Parathyroid adenoma (tissue), 2 donors: Measurements from ENCODE around the gene TCIRG1.

Experiments used
- H2AFZ ChIP-seq: fragments of 300-600 bp; sonication (generic); one replicate; pipeline ENCODE4 v1.7.0; 2017; ENCODE audit warnings: antibody characterized with exemption, mild to moderate bottlenecking
- H3K27ac ChIP-seq: fragments of 300-600 bp; sonication (generic); one replicate; pipeline ENCODE4 v1.7.0; 2017
- H3K27me3 ChIP-seq: fragments of 300-600 bp; sonication (generic); one replicate; pipeline ENCODE4 v1.7.0; 2017; ENCODE audit warnings: low read length; ENCODE audit not compliant: control insufficient read depth, insufficient read depth
- H3K36me3 ChIP-seq: fragments of 300-600 bp; sonication (generic); one replicate; pipeline ENCODE4 v1.7.0; 2017; ENCODE audit warnings: low read length; ENCODE audit not compliant: control insufficient read depth, insufficient read depth
- H3K4me1 ChIP-seq: fragments of 300-600 bp; sonication (generic); one replicate; pipeline ENCODE4 v1.7.0; 2017; ENCODE audit warnings: control low read depth
- H3K4me2 ChIP-seq: fragments of 300-600 bp; sonication (generic); one replicate; pipeline ENCODE4 v1.7.0; 2017; ENCODE audit warnings: low read length
- H3K4me3 ChIP-seq: fragments of 300-600 bp; sonication (generic); one replicate; pipeline ENCODE4 v1.7.0; 2017; ENCODE audit warnings: low read depth, low read length
- H3K79me2 ChIP-seq: fragments of 300-600 bp; sonication (generic); one replicate; pipeline ENCODE4 v1.7.0; 2017; ENCODE audit warnings: control low read depth
- H3K9ac ChIP-seq: fragments of 300-600 bp; sonication (generic); one replicate; pipeline ENCODE4 v1.7.0; 2017; ENCODE audit warnings: mild to moderate bottlenecking
- H3K9me3 ChIP-seq: fragments of 300-600 bp; sonication (generic); one replicate; pipeline ENCODE4 v1.7.0; 2017; ENCODE audit warnings: low read length; ENCODE audit not compliant: control insufficient read depth
- TF ChIP-seq, protein P1 (sequence below): fragments of 300-600 bp; sonication (generic); IDR thresholded peaks from one replicate; pipeline ENCODE4 v1.7.0; 2017; ENCODE audit warnings: antibody characterized with exemption, mild to moderate bottlenecking
- donor health status: primary hyperparathyroidism.

TCIRG1 gene

DNA sequence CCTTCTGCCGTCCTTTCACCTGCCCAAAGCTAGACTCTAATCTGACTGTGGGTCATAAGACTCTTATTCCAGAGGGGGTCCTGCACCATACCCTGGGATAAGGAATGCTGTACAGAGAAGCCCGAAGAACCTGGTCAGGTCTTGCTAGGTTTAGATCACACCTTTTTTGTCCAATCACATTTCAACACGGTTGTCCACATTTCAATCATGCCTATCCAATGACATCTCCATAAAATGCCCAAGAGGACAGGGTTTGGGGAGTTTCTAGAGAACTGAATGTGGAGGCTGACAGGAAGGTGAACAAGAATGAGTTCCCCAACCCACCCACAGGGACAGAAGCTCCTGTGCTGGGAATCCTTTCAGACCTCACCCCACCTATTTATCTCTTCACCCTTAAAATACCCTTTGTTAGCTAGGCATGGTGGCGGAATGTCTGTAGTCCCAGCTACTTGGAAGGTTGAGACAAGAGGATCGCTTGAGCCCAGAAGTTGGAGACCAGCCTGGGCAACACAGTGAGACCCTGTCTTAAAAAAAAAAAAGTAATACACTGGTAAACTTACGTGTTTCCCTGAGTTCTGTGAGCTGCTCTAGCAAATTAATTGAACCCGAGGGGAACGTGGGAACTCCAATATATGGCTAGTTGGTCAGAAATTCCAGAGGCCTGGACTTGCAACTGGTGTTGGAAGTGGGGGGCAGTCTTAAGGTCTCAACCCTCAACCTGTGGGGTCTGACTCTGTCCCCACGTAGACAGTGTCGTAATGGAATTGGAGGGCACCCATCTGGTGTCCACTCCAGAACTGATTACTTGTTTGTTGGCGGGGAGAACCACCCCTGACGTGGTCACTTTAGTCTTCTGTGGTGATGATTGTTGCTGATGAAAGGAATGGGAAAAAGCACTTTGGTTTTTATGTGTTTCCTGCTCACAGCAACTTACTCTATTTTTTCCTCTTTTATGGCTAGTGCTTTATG, 17.8 kb downstream of the TCIRG1 start:
- Histone ChIP-seq H3K9me3 (no peaks in the 10 kb centered on the region), H3K4me2 (no peak overlapping the region), H3K27me3 (no peaks in the 10 kb centered on the region), H3K4me1 (no peaks in the 10 kb centered on the region), H3K9ac (no peak overlapping the region), H2AFZ (no peak overlapping the region), H3K36me3 (no peaks in the 10 kb centered on the region), H3K27ac (no peak overlapping the region), H3K4me3 (no peak overlapping the region), H3K79me2 (no peaks in the 10 kb centered on the region)
- TF ChIP-seq, protein P1, sequence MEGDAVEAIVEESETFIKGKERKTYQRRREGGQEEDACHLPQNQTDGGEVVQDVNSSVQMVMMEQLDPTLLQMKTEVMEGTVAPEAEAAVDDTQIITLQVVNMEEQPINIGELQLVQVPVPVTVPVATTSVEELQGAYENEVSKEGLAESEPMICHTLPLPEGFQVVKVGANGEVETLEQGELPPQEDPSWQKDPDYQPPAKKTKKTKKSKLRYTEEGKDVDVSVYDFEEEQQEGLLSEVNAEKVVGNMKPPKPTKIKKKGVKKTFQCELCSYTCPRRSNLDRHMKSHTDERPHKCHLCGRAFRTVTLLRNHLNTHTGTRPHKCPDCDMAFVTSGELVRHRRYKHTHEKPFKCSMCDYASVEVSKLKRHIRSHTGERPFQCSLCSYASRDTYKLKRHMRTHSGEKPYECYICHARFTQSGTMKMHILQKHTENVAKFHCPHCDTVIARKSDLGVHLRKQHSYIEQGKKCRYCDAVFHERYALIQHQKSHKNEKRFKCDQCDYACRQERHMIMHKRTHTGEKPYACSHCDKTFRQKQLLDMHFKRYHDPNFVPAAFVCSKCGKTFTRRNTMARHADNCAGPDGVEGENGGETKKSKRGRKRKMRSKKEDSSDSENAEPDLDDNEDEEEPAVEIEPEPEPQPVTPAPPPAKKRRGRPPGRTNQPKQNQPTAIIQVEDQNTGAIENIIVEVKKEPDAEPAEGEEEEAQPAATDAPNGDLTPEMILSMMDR: no peak

DNA sequence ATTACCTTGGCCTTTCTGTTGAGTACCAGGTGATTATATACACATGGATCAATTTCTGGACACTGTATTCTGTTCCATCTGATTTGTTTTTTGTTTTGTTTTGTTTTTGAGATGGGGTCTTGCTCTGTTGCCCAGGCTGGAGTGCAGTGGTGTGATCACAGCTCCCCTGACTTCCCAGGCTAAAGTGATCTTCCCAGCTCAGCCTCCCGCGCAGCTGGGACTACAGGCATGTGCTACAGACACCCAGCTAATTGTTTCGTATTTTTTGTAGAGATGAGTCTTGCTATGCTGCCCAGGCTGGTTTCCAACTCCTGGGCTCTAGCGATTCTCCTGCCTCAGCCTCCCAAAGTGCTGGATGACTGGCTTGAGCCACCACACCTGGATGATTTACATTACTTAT, 19.0 kb downstream of the TCIRG1 start:
- Histone ChIP-seq H3K79me2 (no peaks in the 10 kb centered on the region), H2AFZ (no peak overlapping the region), H3K27ac (no peak overlapping the region), H3K4me2 (no peak overlapping the region), H3K9me3 (no peaks in the 10 kb centered on the region), H3K4me3 (no peak overlapping the region), H3K4me1 (no peaks in the 10 kb centered on the region), H3K36me3 (no peaks in the 10 kb centered on the region), H3K27me3 (no peaks in the 10 kb centered on the region), H3K9ac (no peak overlapping the region)
- TF ChIP-seq, protein P1: no peak

DNA sequence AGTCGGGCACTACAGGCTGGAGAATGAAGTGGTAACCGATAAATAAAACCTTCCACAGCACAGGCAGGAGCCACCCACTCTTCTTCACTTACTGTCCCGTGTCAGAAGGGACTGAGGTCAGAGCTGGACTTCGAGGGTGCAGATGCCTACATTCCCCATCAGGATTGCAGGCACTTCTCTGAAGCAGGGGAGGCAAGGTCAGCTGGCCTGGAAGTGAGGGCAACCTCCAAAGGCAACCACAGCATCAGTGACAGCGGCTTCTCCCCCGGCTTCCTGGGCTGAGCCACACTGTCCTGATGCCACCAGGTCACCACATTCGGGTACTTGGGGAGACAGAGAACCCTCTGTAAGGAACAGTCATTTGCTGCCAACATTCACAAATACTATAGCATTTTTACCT, 22.7 kb downstream of the TCIRG1 start:
- TF ChIP-seq, protein P1: no peak
- no peaks in the 10 kb centered on the region for H3K36me3 ChIP-seq
- no peaks in the 10 kb centered on the region for H3K9me3 ChIP-seq
- H3K27me3 ChIP-seq: no peaks in the 10 kb centered on the region
- no peak overlapping the region for H2AFZ ChIP-seq
- H3K9ac ChIP-seq: no peak overlapping the region
- H3K27ac ChIP-seq: no peak overlapping the region
- H3K4me2 ChIP-seq: no peak overlapping the region
- no peaks in the 10 kb centered on the region for H3K79me2 ChIP-seq
- no peaks in the 10 kb centered on the region for H3K4me1 ChIP-seq
- H3K4me3 ChIP-seq: no peak overlapping the region

DNA sequence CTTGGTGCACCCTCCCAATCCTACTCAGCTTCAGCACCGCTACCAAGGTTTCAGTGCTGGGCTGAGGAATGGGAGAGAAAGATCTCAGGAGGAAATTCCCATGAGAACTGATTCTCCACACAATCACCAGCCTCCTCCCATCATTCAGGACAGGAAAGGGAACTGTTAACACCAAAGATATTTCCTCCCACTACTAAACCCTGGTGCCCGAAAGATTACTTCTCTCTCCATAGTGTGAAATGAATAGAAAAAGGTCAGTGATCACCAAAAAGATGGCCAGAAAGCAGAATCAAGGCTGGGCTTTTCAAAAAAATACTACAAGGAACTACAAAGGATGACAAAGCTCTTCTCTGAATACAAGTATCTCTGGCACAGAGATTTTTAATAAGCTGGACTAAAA, 26.1 kb downstream of the TCIRG1 start:
- Histone ChIP-seq H3K4me2 (no peak overlapping the region), H3K36me3 (no peaks in the 10 kb centered on the region), H2AFZ (no peak overlapping the region), H3K9me3 (no peaks in the 10 kb centered on the region), H3K9ac (no peak overlapping the region), H3K27ac (no peak overlapping the region), H3K27me3 (no peaks in the 10 kb centered on the region), H3K4me1 (no peaks in the 10 kb centered on the region), H3K4me3 (no peak overlapping the region), H3K79me2 (no peaks in the 10 kb centered on the region)
- TF ChIP-seq, protein P1: no peak

DNA sequence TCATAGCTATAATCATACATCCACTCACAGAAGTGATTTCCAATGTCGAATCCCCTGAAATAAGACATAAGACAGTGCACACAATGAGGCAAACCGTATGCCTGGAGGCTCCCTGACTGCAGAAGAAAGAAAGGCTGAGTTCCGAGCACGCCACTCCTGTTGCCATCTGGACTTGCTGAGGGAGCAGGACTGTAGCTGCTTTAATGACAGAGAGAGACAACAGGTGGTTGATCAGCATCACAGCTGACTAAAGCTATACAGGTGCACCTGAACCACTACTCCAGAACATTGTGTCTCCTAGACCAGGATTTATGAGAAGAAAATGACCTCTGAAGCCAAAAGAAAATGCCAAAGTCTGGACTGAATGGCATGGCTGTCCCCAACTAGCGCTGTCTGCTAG, 27.0 kb downstream of the TCIRG1 start:
- H3K4me2 ChIP-seq: no peak overlapping the region
- TF ChIP-seq, protein P1: no peak
- no peak overlapping the region for H2AFZ ChIP-seq
- no peaks in the 10 kb centered on the region for H3K27me3 ChIP-seq
- H3K9ac ChIP-seq: no peak overlapping the region
- no peak overlapping the region for H3K4me3 ChIP-seq
- no peaks in the 10 kb centered on the region for H3K79me2 ChIP-seq
- H3K9me3 ChIP-seq: no peaks in the 10 kb centered on the region
- no peaks in the 10 kb centered on the region for H3K36me3 ChIP-seq
- no peak overlapping the region for H3K27ac ChIP-seq
- H3K4me1 ChIP-seq: no peaks in the 10 kb centered on the region
